ENCODE data around the gene ANKAR. TPM values are rescaled to one million over a fixed set of nuclear protein-coding genes. Genes with fewer than 3 reads are reported as not detected.

The ANKAR gene
- total and polyA plus RNA-seq, 2 of the 4 experiments (the other 2 are of a cell fraction): 0.96 to 2.2 TPM

DNA sequence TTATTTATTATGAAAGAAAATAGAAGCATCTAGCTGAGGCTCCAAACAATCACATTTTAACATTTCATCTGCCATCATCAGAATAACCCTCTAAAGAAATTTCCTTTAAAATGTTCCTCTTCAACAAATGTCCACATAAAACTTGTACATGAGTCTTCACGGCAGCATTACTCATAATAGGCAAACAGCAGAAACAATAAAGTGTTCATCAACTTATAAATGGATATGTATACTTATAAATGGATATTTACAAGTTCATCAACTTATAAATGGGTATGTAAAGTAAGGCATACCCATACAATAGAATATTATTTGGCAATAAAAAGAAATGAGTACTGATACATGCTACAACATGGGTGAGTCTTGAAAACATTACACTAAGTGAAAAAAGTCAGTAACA is 46.7 kb upstream of the ANKAR start:
- in situ Hi-C loops (cut with MboI; ENCODE audit: low sequenced_read_pairs): no loop called here
- no peak overlapping the region for H3K9ac ChIP-seq (ENCODE audit: low read depth, low read length)
- no peak for ATAC-seq (ENCODE audit: low read depth)
- H2BK15ac ChIP-seq (ENCODE audit: low read depth, low read length): no peak overlapping the region
- CTCF ChIA-PET: no interaction called here
- H3K9me1 ChIP-seq (ENCODE audit: insufficient read depth, low read length): peaks cover 3% of the 10 kb centered on the region
- no peak overlapping the region for H3K4me3 ChIP-seq (ENCODE audit: insufficient read depth, low read depth, low read length)
- no peak overlapping the region for H3K4ac ChIP-seq (ENCODE audit: low read depth, low read length)
- no peak overlapping the region for H2AK5ac ChIP-seq (ENCODE audit: low read depth, low read length)
- H3K9me3 ChIP-seq (ENCODE audit: control insufficient read depth, insufficient read depth, low read length): no peaks in the 10 kb centered on the region
- dilution Hi-C loops (cut with HindIII; ENCODE audit: low sequenced_read_pairs, unreplicated experiment): no loop called here
- no TSS peak for BruUV-seq (replicated peaks)
- no peak overlapping the region for H2AFZ ChIP-seq (replicated peaks; ENCODE audit: low read length, poor library complexity)
- no peaks in the 10 kb centered on the region for H3K27me3 ChIP-seq (ENCODE audit: control insufficient read depth, insufficient read depth, low read length)
- no peaks in the 10 kb centered on the region for H4K20me1 ChIP-seq (ENCODE audit: insufficient read depth, low read length)
- H2BK5ac ChIP-seq (ENCODE audit: low read depth, low read length, poor library complexity, severe bottlenecking): no peak overlapping the region
- H3K27ac ChIP-seq (ENCODE audit: insufficient read depth, low read length): no peak overlapping the region
- no peak for DNase-seq
- no peak overlapping the region for H4K5ac ChIP-seq (ENCODE audit: low read depth, low read length)
- no peak overlapping the region for H3K4me2 ChIP-seq (ENCODE audit: low read depth, low read length)
- no peak overlapping the region for H2BK120ac ChIP-seq (ENCODE audit: low read depth, low read length)
- no peaks in the 10 kb centered on the region for H3K36me3 ChIP-seq (ENCODE audit: control insufficient read depth, insufficient read depth, low read length)
- no peaks in the 10 kb centered on the region for H3K79me1 ChIP-seq (ENCODE audit: low read depth in 1 of 2, low read length in 2 of 2)
- TF ChIP-seq, protein P1, sequence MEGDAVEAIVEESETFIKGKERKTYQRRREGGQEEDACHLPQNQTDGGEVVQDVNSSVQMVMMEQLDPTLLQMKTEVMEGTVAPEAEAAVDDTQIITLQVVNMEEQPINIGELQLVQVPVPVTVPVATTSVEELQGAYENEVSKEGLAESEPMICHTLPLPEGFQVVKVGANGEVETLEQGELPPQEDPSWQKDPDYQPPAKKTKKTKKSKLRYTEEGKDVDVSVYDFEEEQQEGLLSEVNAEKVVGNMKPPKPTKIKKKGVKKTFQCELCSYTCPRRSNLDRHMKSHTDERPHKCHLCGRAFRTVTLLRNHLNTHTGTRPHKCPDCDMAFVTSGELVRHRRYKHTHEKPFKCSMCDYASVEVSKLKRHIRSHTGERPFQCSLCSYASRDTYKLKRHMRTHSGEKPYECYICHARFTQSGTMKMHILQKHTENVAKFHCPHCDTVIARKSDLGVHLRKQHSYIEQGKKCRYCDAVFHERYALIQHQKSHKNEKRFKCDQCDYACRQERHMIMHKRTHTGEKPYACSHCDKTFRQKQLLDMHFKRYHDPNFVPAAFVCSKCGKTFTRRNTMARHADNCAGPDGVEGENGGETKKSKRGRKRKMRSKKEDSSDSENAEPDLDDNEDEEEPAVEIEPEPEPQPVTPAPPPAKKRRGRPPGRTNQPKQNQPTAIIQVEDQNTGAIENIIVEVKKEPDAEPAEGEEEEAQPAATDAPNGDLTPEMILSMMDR (conservative IDR thresholded peaks at IDR 0.05; ENCODE audit: low read depth, low read length): no peak
- no peak for TF ChIP-seq RCOR1 (IDR thresholded peaks at IDR 0.05; ENCODE audit: insufficient replicate concordance, low read length)
- no peak for TF ChIP-seq CHD1 (IDR thresholded peaks at IDR 0.05; ENCODE audit: low read depth, low read length)
- TF ChIP-seq, protein P2, sequence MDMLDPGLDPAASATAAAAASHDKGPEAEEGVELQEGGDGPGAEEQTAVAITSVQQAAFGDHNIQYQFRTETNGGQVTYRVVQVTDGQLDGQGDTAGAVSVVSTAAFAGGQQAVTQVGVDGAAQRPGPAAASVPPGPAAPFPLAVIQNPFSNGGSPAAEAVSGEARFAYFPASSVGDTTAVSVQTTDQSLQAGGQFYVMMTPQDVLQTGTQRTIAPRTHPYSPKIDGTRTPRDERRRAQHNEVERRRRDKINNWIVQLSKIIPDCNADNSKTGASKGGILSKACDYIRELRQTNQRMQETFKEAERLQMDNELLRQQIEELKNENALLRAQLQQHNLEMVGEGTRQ (IDR thresholded peaks at IDR 0.05; ENCODE audit: low read depth, low read length): no peak
- TF ChIP-seq FOS (IDR thresholded peaks at IDR 0.05; ENCODE audit: low read depth, low read length): no peak
- no peak for TF ChIP-seq SMC3 (IDR thresholded peaks at IDR 0.05; ENCODE audit: low read depth, low read length)
- TF ChIP-seq POLR2A (IDR thresholded peaks at IDR 0.05; ENCODE audit: low read depth, low read length): no peak
- no peak for TF ChIP-seq MAZ (IDR thresholded peaks at IDR 0.05; ENCODE audit: borderline replicate concordance, low read depth, low read length)
- no peak for TF ChIP-seq RAD21 (IDR thresholded peaks at IDR 0.05; ENCODE audit: low read length)
- no peak for TF ChIP-seq BHLHE40 (IDR thresholded peaks at IDR 0.05; ENCODE audit: low read depth, low read length)
- TF ChIP-seq NFE2L2 (IDR thresholded peaks at IDR 0.05; ENCODE audit: low read depth, low read length): no peak
- H3K4me1 ChIP-seq (ENCODE audit: control insufficient read depth, insufficient read depth, low read length): peaks cover 8% of the 10 kb centered on the region
- H3K14ac ChIP-seq (replicated peaks; ENCODE audit: low read depth, low read length): no peak overlapping the region
- no peak overlapping the region for H3K18ac ChIP-seq (ENCODE audit: low read depth, low read length)
- no peak overlapping the region for H3K23ac ChIP-seq (ENCODE audit: low read depth, low read length)
- intact Hi-C loops (cut with micrococcal nuclease): loop anchor here (5.0 kb wide), 1 partner anchor 150 kb away; no protein-coding TSS in a partner anchor
- H2AK9ac ChIP-seq (replicated peaks; ENCODE audit: low read depth, low read length, poor library complexity): no peak overlapping the region
- WGBS, 2 experiments (ENCODE audit: extremely low coverage in 2 of 2, insufficient read length in 1 of 2): no CpG with 5 or more reads among the region's 1 CpG
- POLR2A ChIA-PET (ENCODE audit: unreplicated experiment): no interaction called here
- no peak overlapping the region for H4K8ac ChIP-seq (ENCODE audit: low read depth in 2 of 2, low read length in 2 of 2)
- H2BK20ac ChIP-seq (ENCODE audit: low read depth, low read length): no peak overlapping the region
- no peak overlapping the region for H4K91ac ChIP-seq (ENCODE audit: insufficient read depth, low read depth, low read length)
- H3K56ac ChIP-seq (ENCODE audit: extremely low read depth, insufficient read depth, low read length): no peak overlapping the region

All from IMR-90 (cell line).